HCT116 (cell line): ENCODE data around the gene KIFAP3. TPM values are rescaled to one million over a fixed set of nuclear protein-coding genes. Genes with fewer than 3 reads are reported as not detected.

Source experiments
- ATAC-seq: fragments of 200-7000 bp; cut with Tn5 transposase; 2 replicates; pipeline ENCODE4 v1.9.1; 2020; ENCODE audit warnings: mild to moderate bottlenecking, moderate library complexity
- BruUV-seq: library from RNA; stranded (reverse); fragments of 400-500 nt; replicated peaks from 2 replicates; lab custom pipeline; 2021; lab: Mats Ljungman, UMichigan
- CTCF ChIA-PET: fragments of 300-600 bp; sonication (Branson Sonifier 250); formaldehyde crosslinking; loops from one replicate; lab custom pipeline; 2021; ENCODE audit warnings: antibody characterized with exemption; lab: Charles Lee
- POLR2A ChIA-PET: fragments of 300-600, 350-600 bp; sonication (Branson Sonifier 250); formaldehyde crosslinking; loops from one replicate; lab custom pipeline; 2021; ENCODE audit warnings: antibody characterized with exemption; lab: Charles Lee
- RAD21 ChIA-PET, 2 experiments: fragments of 300-600 bp; sonication (Branson Sonifier 250); formaldehyde crosslinking; loops; one replicate each; lab custom pipeline; 2023; ENCODE audit warnings: low total read pairs in 2 of 2; ENCODE audit not compliant: uncharacterized antibody in 2 of 2, unreplicated experiment in 2 of 2, low non-redundant PET in 1 of 2; lab: Charles Lee
- DNase-seq: peaks from one replicate; pipeline ENCODE4 v3.0.0-alpha.2; 2010; ENCODE audit warnings: low read depth, low spot score
- H2AFZ ChIP-seq: fragments of 200-600 bp; shearing (Covaris generic), sonication (generic); 2 replicates; pipeline ENCODE4 v1.6.1; 2017; ENCODE audit warnings: low read depth, mixed run types, mixed read lengths, antibody characterized with exemption, low read length; ENCODE audit not compliant: poor library complexity, severe bottlenecking
- H3K27ac ChIP-seq: 2 replicates; pipeline ENCODE4 v1.5.1; 2012; ENCODE audit warnings: low read depth, low read length
- H3K27me3 ChIP-seq: fragments of 200-600 bp; sonication (generic); 2 replicates; pipeline ENCODE4 v1.6.1; 2016; ENCODE audit warnings: mixed run types, low read length, mixed read lengths; ENCODE audit not compliant: insufficient read depth
- H3K36me3 ChIP-seq, 2 experiments: fragments of 200-500 bp in 1 of 2; fragments of 200-600 bp in 1 of 2; sonication (Bioruptor generic) in 1 of 2; sonication (generic) in 1 of 2; 2 replicates each; pipeline versions ENCODE4 v1.5.1 to v1.6.1; 2014 to 2016; ENCODE audit warnings: low read length in 2 of 2, inconsistent platforms in 1 of 2, mixed read lengths in 1 of 2, mixed run types in 1 of 2; ENCODE audit not compliant: insufficient read depth in 2 of 2, control insufficient read depth in 1 of 2
- H3K4me1 ChIP-seq, 2 experiments: fragments of 200-600 bp in 1 of 2; sonication (generic) in 1 of 2; 2 replicates each; pipeline versions ENCODE4 v1.5.1 to v1.6.1; 2012 to 2017; ENCODE audit warnings: low read length in 2 of 2, inconsistent platforms in 1 of 2, mild to moderate bottlenecking in 1 of 2, mixed read lengths in 1 of 2, mixed run types in 1 of 2, moderate library complexity in 1 of 2; ENCODE audit not compliant: insufficient read depth in 2 of 2, control insufficient read depth in 1 of 2
- H3K4me2 ChIP-seq: fragments of 200-600 bp; sonication (generic); 2 replicates; pipeline ENCODE4 v1.6.1; 2017; ENCODE audit warnings: mixed run types, low read length, mixed read lengths
- H3K4me3 ChIP-seq, 2 experiments: fragments of 200-600 bp in 1 of 2; sonication (generic) in 1 of 2; replicated peaks in 1 of 2; 2 replicates each; pipeline ENCODE4 v1.5.1; 2011 to 2016; ENCODE audit warnings: low read length in 2 of 2, control low read depth in 1 of 2, low read depth in 1 of 2, mild to moderate bottlenecking in 1 of 2, mixed read lengths in 1 of 2, mixed run types in 1 of 2
- H3K79me2 ChIP-seq: fragments of 200-600 bp; sonication (generic); 2 replicates; pipeline ENCODE4 v1.6.1; 2017; ENCODE audit warnings: mild to moderate bottlenecking, mixed run types, low read length, moderate library complexity, mixed read lengths; ENCODE audit not compliant: insufficient read depth
- H3K9ac ChIP-seq: fragments of 200-600 bp; sonication (generic); 2 replicates; pipeline ENCODE4 v1.6.1; 2016; ENCODE audit warnings: low read length, mixed read lengths
- H3K9me2 ChIP-seq: fragments of 200-600 bp; sonication (generic), shearing (Covaris generic); 2 replicates; pipeline ENCODE4 v1.6.1; 2017; ENCODE audit warnings: mixed run types, mild to moderate bottlenecking, moderate library complexity; ENCODE audit not compliant: insufficient read depth
- H3K9me3 ChIP-seq, 2 experiments: fragments of 200-500 bp in 1 of 2; fragments of 200-600 bp in 1 of 2; sonication (Bioruptor generic) in 1 of 2; sonication (generic) in 1 of 2; 2 replicates each; pipeline ENCODE4 v1.6.1; 2014 to 2017; ENCODE audit warnings: low read length in 2 of 2, mixed read lengths in 2 of 2, inconsistent platforms in 1 of 2, low read depth in 1 of 2, mild to moderate bottlenecking in 1 of 2, mixed run types in 1 of 2, moderate library complexity in 1 of 2; ENCODE audit not compliant: control insufficient read depth in 1 of 2, insufficient read depth in 1 of 2
- H4K20me1 ChIP-seq: fragments of 200-600 bp; sonication (generic), shearing (Covaris generic); 2 replicates; pipeline ENCODE4 v1.6.1; 2017; ENCODE audit warnings: mixed run types, mild to moderate bottlenecking, moderate library complexity; ENCODE audit not compliant: insufficient read depth
- CEBPB ChIP-seq: IDR thresholded peaks from 2 replicates; pipeline ENCODE4 v1.6.1; 2012; ENCODE audit warnings: low read depth
- EGR1 ChIP-seq: IDR thresholded peaks from 2 replicates; pipeline ENCODE4 v1.6.1; 2012; ENCODE audit warnings: low read depth
- EZH2 ChIP-seq: fragments of 200-600 bp; sonication (generic); IDR thresholded peaks from 2 replicates; pipeline ENCODE4 v1.6.1; 2017; ENCODE audit warnings: antibody characterized with exemption, mixed run types
- EZH2phosphoT487 ChIP-seq: fragments of 200-600 bp; IDR thresholded peaks from 2 replicates; pipeline ENCODE4 v1.6.1; 2018; ENCODE audit warnings: antibody characterized with exemption, borderline replicate concordance
- POLR2A ChIP-seq: IDR thresholded peaks from 2 replicates; pipeline ENCODE4 v1.7.0; 2011; ENCODE audit warnings: borderline replicate concordance; ENCODE audit not compliant: insufficient read depth, insufficient read length; ENCODE audit errors: extremely low read depth
- POLR2AphosphoS5 ChIP-seq: IDR thresholded peaks from 2 replicates; pipeline ENCODE4 v1.6.1; 2011; ENCODE audit warnings: mild to moderate bottlenecking, low read depth, low read length, moderate library complexity
- SIN3A ChIP-seq: IDR thresholded peaks from 2 replicates; pipeline ENCODE4 v1.6.1; 2012; ENCODE audit warnings: low read depth
- TCF7L2 ChIP-seq: IDR thresholded peaks from 2 replicates; pipeline ENCODE4 v1.7.0; 2011; ENCODE audit warnings: borderline replicate concordance, inconsistent platforms; ENCODE audit not compliant: insufficient read depth, insufficient read length; ENCODE audit errors: extremely low read depth
- YY1 ChIP-seq: IDR thresholded peaks from 2 replicates; pipeline ENCODE4 v1.6.1; 2011; ENCODE audit warnings: low read length, low read depth, moderate library complexity, mild to moderate bottlenecking; ENCODE audit not compliant: insufficient replicate concordance; ENCODE audit errors: extremely low read depth
- ZFX ChIP-seq: fragments of 450-650 bp; IDR thresholded peaks from 2 replicates; pipeline ENCODE4 v1.6.1; 2017
- intact Hi-C: fragments of 100-400 bp; cut with micrococcal nuclease; formaldehyde crosslinking; loops from 2 replicates; pipeline ENCODE4 v1.10.0; 2022
- total RNA-seq: library from RNA; stranded (reverse); gene quantifications from one replicate; pipeline ENCODE4 v1.2.1, GENCODE V29; 2021; ENCODE audit not compliant: unreplicated experiment
- TF ChIP-seq, protein P1 (sequence below), 3 experiments: fragments of 200-600 bp in 1 of 3; sonication (generic) in 1 of 3; IDR thresholded peaks in 2 of 3; conservative IDR thresholded peaks in 1 of 3; 2 replicates each; pipeline ENCODE4 v1.5.1; 2012 to 2017; ENCODE audit warnings: low read depth in 2 of 3, low read length in 2 of 3, antibody characterized with exemption in 1 of 3, borderline replicate concordance in 1 of 3, control low read depth in 1 of 3, mild to moderate bottlenecking in 1 of 3, mixed read lengths in 1 of 3, mixed run types in 1 of 3, moderate library complexity in 1 of 3; ENCODE audit not compliant: insufficient read depth in 1 of 3
- TF ChIP-seq, protein P2 (sequence below): IDR thresholded peaks from 2 replicates; pipeline ENCODE4 v1.6.1; 2012
- TF ChIP-seq, protein P3 (sequence below): IDR thresholded peaks from 2 replicates; pipeline ENCODE4 v1.6.1; 2011; ENCODE audit warnings: mild to moderate bottlenecking, low read length, moderate library complexity; ENCODE audit not compliant: insufficient replicate concordance; ENCODE audit errors: extremely low read depth

Gene KIFAP3
- total RNA-seq, 1 experiment from 2014 or later = 10.8 TPM

DNA sequence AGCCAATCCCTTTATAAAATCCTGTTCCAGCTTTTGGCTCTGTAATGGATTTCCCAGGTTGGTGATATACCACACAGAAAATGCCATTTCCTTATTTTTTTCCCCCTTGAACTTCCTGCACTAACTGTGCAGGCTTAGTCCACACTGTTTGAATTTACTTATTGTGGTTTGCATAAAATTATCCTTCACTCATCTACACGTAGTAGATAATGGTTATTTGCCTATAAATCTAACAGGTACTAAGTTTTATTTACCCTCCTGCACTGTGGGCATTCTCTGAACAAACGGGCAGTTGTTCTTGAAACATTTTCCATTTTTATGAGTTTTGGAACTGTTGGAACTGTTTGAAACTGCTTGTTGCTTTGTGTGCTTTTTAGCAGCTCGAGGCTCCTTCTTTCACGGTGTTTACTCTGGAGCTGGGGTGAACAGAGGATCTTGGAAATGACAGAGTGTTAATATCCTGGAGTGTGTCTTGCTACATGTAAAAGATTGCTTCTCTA is 23.0 kb upstream of the KIFAP3 start:
- H4K20me1 ChIP-seq = no peaks in the 10 kb centered on the region
- H3K79me2 ChIP-seq = no peaks in the 10 kb centered on the region
- no peak overlapping the region for H3K9ac ChIP-seq
- intact Hi-C loops = no loop called here
- TF ChIP-seq, protein P1, sequence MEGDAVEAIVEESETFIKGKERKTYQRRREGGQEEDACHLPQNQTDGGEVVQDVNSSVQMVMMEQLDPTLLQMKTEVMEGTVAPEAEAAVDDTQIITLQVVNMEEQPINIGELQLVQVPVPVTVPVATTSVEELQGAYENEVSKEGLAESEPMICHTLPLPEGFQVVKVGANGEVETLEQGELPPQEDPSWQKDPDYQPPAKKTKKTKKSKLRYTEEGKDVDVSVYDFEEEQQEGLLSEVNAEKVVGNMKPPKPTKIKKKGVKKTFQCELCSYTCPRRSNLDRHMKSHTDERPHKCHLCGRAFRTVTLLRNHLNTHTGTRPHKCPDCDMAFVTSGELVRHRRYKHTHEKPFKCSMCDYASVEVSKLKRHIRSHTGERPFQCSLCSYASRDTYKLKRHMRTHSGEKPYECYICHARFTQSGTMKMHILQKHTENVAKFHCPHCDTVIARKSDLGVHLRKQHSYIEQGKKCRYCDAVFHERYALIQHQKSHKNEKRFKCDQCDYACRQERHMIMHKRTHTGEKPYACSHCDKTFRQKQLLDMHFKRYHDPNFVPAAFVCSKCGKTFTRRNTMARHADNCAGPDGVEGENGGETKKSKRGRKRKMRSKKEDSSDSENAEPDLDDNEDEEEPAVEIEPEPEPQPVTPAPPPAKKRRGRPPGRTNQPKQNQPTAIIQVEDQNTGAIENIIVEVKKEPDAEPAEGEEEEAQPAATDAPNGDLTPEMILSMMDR (IDR thresholded peaks at IDR 0.05 in 2 of 3, conservative IDR thresholded peaks at IDR 0.05 in 1 of 3; ENCODE audit: borderline replicate concordance in 1 of 3, insufficient read depth in 1 of 3, low read depth in 2 of 3, low read length in 2 of 3) = no peak
- TF ChIP-seq EGR1 (no peak), POLR2AphosphoS5 (no peak), ZFX (no peak), POLR2A (no peak), EZH2phosphoT487 (no peak), EZH2 (no peak), SIN3A (no peak), YY1 (no peak), CEBPB (no peak), TCF7L2 (no peak)
- TF ChIP-seq, protein P2, sequence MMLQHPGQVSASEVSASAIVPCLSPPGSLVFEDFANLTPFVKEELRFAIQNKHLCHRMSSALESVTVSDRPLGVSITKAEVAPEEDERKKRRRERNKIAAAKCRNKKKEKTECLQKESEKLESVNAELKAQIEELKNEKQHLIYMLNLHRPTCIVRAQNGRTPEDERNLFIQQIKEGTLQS = no peak
- TF ChIP-seq, protein P3, sequence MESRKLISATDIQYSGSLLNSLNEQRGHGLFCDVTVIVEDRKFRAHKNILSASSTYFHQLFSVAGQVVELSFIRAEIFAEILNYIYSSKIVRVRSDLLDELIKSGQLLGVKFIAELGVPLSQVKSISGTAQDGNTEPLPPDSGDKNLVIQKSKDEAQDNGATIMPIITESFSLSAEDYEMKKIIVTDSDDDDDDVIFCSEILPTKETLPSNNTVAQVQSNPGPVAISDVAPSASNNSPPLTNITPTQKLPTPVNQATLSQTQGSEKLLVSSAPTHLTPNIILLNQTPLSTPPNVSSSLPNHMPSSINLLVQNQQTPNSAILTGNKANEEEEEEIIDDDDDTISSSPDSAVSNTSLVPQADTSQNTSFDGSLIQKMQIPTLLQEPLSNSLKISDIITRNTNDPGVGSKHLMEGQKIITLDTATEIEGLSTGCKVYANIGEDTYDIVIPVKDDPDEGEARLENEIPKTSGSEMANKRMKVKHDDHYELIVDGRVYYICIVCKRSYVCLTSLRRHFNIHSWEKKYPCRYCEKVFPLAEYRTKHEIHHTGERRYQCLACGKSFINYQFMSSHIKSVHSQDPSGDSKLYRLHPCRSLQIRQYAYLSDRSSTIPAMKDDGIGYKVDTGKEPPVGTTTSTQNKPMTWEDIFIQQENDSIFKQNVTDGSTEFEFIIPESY = no peak
- ATAC-seq = no peak
- no peak overlapping the region for H2AFZ ChIP-seq
- no peaks in the 10 kb centered on the region for H3K27me3 ChIP-seq
- H3K4me2 ChIP-seq = no peak overlapping the region
- DNase-seq = no peak
- no peaks in the 10 kb centered on the region for H3K9me3 ChIP-seq
- ChIA-PET RAD21 (no interaction called here), CTCF (no interaction called here), POLR2A (no interaction called here)
- no peaks in the 10 kb centered on the region for H3K4me1 ChIP-seq
- BruUV-seq = no TSS peak
- no peaks in the 10 kb centered on the region for H3K9me2 ChIP-seq
- no peak overlapping the region for H3K4me3 ChIP-seq
- no peaks in the 10 kb centered on the region for H3K36me3 ChIP-seq
- H3K27ac ChIP-seq = no peak overlapping the region
